EH (cell line): ENCODE data around the gene KDM7A.

Experiments
- DNase-seq: peaks from one replicate; pipeline ENCODE4 v3.0.0-alpha.2; 2015; ENCODE audit warnings: low read depth

KDM7A gene, protein sequence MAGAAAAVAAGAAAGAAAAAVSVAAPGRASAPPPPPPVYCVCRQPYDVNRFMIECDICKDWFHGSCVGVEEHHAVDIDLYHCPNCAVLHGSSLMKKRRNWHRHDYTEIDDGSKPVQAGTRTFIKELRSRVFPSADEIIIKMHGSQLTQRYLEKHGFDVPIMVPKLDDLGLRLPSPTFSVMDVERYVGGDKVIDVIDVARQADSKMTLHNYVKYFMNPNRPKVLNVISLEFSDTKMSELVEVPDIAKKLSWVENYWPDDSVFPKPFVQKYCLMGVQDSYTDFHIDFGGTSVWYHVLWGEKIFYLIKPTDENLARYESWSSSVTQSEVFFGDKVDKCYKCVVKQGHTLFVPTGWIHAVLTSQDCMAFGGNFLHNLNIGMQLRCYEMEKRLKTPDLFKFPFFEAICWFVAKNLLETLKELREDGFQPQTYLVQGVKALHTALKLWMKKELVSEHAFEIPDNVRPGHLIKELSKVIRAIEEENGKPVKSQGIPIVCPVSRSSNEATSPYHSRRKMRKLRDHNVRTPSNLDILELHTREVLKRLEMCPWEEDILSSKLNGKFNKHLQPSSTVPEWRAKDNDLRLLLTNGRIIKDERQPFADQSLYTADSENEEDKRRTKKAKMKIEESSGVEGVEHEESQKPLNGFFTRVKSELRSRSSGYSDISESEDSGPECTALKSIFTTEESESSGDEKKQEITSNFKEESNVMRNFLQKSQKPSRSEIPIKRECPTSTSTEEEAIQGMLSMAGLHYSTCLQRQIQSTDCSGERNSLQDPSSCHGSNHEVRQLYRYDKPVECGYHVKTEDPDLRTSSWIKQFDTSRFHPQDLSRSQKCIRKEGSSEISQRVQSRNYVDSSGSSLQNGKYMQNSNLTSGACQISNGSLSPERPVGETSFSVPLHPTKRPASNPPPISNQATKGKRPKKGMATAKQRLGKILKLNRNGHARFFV

DNA sequence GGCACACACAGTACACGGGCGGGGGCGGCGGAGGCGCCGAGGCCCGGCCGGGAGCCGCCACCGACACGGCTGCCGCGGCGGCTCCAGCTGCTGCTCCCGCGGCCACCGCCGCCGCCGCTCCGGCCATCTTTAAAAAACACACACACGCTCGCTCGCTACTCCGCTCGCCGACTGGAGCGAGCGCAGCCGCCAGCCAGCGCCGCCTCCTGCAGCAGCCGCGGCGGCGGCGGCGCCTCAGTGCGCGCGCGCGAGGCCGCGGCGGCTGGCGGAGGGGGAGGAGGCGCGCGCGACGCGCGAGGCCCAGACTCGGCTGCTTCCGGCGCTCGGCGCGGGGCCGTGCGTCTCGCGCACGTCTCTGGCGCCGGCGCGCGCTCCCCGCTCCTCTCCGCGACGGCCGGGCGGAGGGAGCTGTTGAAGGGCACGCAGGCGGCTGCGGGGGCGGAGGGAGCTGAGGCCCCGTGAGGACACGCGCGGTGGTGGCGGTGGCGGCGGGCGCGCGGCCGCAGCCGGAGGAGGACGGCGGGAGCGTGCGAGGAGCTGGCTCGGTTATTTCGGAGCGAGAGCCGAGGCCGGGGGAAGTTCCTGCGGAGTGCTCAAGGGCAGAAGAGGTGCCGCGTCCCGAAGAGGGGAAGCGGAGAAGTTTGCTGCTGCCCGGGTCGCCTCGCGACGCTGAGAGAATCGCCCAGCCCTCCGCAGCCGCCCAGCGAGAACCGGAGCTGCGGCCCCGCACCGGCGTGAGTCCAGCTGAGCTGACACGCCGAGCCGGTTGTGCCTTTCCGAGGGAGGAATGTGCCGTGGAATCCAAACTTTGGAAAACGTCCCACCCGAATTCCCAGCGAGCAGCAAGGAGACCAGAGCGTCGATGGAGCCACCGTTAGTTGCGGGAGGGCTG is at the start of gene KDM7A:
Gene KDM7A (minus strand): TSS at position 173 of the 892 bp plus-strand sequence. CDS start 46 bp downstream, at position 127.
- peak; percentile 91 for DNase-seq

DNA sequence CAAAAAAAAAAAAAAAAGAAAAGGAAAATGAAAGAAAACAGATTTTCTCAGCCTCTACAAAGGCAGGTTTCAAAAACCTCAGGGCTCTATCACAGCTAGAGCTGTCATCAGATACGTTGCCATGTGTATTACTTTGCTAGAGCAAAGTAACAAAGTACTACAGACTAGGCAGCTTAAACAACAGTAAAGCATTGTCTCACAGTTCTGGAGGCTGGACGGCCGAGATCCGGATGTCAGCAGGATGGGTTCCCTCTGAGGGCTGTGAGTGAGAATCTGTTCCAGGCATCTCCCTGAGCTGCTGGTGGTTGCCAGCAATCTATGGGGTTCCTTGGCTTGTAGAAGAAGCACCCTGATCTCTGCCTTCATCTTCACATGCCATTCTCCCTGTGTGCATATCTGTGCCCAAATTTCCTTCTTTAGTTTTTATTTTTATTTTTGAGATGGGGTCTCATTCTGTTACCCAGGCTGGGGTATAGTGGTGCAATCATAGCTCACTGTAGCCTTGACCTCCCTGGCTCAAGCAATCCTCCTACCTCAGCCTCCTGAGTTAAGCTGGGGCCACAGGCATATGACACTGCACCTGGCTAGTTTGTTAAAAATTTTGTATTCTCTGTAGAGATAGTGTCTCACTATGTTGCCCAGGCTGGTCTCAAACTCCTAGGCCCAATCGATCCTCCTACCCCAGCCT is 48.9 kb upstream of the KDM7A start:
- no peak for DNase-seq

DNA sequence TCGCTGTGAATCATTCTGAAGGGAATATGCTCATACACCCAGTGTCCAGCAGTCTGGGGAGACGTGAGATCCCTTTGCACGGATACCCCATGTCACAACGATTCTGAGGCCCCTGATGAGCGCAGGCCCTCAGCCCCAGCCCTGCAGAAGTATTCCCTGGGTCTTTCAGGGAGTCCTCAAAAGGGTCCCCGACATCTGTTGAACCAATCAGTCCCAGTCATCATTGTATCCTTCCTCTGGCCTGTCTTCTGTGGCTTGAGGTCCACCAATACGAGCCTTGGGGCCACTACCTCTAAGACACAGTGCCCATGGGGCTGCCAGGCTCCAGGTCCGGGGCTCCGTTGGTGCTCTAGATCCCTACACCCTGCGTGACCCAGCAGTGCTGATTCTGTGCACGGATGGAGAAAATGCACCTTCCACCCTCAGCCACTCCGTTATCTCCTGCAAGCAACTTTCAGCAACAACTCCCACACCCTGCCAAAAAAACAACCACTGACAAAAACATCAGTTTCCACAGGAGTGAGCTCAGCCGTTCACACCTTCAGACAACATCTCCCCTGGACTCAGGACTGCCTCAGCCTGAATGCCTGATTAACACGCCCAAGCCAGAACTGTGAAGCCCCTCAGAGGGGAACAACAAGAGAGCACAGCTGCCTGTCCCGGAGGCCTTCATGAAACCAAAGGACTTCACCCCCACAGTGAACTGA is 46.9 kb upstream of the KDM7A start:
- no peak for DNase-seq

DNA sequence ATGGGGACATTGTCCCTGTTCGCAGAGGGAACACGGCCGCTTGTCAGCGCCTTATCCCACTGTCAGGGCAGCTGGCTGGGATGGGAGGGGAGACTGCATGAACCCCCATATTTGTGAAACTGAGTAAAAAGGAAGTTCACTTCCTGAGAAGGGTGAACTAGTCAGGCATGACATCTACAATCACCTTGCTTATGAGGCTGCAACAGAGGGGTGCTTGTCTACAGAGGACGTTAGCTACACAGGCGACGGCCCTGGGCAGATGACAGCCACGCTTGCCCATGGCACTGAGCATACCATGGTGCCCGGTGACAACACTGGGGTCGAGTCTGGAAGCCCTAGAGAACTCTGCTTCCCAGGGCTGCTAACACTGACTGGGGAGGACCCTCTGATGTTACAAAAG is 46.0 kb upstream of the KDM7A start:
- no peak for DNase-seq

DNA sequence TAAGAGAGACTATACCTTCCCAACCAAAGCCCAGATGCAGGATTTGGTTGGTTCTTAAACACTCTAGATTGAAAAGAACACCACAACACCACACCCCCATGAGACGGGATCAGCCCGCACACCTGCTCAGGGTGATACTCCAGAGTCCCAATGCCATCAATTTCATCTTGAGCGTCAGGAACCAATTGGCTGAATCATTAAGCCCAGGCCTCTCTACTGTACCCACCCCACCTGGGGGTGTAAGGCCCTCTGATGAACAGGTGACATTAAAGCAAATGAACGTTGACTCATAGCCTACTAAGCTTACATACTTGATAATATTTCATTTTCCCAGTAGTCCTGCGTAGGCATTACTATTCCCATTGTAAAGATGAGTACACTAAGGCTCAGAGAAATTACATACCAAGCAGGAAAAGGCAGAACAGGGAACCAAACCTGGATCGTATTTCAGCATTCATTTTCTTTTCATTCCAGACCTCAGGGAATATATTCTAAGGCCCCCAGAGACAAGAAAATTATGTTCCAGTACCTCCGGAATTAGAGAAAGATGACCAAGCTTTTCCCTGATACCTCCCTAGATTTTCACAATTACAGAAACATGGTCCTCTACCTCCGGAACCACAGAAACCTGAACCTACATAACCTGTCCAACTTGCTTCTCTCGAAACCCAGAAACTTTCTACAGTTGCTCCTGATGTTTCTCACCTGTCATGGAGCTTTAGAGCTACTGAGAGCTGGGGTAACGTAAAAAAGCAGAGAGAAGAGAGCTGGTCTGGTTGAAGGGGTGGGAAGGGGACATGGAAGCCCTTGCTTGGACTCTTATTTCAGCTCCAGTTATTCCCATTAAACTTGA is 43.1 kb upstream of the KDM7A start:
- DNase-seq, result no peak

DNA sequence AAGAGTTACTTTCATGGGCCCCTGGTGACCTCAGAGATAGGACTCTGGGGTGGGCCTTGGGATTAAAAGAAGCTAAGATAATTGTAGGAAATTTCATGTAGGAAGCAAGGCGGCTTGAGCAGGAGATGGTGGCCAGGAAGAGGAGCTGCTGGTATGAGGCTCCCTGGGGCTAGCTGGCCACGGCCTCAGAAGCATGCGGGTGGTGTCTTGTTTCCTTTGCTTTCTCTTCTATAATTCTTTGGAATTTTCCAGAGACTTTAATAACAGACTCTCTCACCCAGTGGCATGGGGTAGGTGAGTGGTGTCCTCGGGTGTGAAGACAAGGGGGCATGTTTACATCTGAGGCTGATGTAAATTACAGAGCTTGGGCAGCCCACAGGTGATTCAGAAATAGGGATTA is 41.9 kb upstream of the KDM7A start:
- DNase-seq, result no peak

DNA sequence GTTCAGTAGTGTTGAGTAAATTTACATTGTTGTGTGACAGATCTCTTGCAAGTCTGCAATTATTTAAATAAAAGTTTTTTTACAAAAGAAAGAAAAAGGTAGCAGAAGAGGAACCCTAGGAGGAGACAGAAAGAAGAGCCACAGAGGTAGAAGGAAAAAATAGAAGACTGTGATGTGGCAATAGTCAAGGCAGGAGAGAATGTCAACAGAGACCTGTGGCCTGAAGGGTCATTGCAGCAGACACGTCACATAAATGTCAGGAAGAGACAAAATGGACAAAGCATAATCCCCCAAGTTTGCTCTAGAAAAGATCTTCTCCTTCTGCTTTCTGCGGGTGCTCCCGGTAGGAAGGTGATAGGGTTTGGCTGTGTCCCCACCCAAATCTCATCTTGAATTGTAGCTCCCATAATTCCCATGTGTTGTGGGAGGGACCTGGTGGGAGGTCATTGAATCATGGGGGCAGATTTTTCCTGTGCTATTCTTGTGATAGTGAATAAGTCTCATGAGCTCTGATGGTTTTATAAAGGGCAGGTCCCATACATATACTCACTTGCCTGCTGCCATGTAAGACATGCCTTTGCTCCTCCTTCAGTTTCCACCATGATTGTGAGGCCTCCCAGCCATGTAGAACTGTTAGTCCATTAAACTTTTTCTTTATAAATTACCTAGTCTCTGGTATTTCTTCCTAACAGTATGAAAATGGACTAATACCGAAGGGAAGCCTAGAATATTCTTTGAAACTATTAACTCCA is 41.1 kb upstream of the KDM7A start:
- DNase-seq, result no peak

DNA sequence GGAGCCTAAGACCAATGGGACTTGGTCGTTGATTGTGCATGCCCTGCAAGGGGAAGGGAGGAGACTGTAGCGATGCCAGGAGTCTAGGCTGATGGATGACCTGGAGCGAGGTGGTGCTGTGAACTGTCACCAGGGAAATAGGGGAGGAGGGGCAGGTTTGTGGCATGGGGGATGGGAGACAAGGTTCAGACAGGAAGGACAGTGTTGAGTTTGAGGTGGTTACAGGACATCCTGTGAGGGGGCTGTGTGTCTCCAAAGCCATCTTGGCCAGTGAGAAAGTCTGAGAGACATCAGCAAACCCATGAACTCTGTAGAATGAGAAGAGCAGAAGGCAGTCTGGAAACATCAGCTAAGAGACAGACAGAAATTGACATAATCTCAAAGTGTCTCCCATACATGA is 38.5 kb upstream of the KDM7A start:
- DNase-seq, result no peak

DNA sequence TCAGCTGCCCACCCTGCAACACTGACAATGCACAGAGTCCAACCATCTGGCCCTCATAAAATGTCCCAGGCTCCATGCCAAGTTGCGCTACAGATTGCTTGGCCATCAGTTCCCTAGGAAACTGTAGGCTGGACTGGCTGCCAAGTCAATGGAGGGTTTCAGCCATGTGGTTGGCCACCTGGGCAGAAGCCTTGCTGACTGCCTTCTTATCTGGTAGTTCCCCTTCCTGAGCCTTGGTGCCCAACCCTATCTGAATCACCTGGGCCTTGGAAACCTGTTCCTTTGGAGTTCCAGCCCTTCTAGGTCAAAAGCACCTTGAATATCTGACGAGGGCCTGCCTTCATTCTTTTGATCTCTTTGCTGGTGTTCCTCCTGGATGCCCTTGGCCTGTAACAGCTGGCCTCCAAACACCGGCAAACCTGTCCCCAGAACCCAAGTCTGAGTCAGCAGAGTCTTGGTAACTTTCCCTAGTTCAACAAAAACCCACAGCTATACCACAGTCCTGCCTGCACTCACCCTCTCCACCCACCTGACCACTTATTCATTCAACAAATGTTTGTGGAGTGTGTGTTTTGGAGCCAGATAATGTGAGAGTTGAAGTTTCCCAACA is 37.4 kb upstream of the KDM7A start:
- no peak for DNase-seq

DNA sequence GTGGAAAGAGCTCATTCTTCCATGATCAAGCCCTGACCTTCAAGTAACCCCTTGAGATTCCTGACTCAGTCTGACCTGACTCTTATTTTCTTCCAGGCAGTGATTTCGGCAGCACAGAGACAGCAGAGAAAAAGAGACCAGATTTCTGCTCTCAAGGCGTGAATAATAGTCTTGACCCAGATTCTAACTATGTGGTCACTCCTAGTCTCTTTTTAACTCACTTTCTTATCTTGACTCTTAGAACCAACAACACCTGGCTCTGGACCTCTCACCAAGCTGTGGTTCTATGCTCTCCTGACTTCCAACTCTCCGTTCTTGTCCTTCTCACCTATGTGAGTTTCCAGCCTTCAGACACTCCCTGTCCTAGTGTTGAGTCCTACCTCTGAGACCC is 36.9 kb upstream of the KDM7A start:
- no peak for DNase-seq

DNA sequence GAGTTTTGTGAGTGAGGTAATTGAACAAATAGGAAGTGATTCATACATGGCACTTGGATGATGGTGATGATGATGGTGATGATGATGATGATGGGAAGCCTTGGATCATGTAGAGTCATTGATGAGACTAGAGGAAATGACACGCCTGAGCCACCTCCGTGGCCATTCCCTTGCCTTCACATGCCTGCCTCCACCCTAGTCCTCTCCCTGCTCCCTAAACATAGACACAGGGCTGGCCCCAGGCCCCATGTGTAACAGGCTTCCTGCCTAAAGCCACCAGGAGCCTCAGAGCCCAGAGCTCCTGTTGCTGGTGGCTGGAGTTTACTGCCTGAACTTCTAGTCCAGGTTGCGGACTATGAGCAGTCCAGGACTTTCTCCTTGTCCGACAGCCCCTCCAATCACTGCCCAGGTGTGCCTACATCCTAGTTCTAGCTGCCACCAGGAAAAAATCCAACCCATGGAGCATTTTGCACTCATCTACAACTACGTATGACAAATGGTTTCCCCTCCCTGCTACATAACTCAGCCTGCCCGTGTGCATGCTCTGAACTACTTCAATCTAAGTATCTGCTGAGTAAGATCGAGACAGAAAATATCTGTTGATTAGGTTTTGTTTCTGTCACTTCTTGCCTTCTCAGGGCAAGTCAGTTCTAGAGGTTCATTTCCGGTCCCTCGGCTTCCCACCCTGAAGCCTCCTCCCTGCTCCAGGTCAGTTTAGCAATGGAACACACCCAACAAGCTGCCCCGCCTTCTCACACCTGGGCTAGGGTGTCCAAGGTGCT is 35.5 kb upstream of the KDM7A start:
- DNase-seq, result no peak

DNA sequence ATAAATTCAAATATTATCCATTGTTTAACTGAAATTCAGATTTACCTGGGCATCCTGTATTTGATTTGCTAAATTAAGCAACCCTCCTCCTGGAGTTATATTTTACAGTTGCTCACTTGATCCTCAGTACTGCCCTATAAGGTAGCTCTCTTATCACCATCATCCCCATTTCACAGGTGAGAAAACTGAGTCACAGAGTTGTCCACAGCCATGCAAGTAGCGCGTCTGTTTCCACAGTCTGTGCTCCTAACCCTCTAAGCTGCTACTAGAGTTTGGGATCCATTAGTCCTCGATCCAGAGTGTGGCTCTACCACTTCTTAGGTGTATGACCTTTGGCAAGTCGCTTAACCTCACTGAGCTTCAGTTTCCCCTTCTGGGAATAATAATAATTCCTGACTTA is 34.9 kb upstream of the KDM7A start:
- no peak for DNase-seq

DNA sequence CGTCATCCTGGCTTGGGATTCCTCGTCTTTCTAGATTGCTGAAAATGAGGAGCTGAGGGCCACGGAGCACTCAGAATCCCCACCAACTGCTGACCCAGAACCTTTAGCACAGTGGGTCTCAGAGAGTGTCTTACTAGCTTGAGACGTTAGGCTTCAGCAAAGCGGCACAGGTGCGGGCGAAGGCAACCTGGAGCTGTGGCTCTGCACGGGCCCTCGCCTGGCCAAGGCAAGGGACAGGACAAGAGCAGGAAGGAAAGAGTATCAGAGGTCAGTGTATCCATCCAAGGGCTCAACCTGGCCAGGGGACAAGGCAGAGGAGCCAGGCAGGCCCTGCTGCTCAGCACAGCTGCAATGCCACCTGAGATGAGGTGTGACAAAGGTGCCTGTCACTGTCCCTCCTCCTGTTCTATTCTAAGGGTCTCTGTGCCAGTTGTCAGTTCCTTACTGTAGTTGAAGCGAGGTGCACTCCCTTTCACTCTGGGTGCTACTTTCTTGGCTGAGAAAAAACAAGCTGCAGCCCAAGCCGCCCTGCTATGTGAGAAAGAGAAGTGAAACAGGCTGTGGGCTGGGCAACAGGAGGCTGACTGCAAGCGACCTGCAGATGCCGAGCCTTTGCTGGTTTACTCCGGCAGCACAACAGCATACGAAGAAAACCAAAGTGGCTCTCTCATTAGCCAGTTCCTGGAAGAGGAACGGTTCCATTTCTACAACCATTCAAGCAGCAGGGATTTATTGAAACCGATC is 33.3 kb upstream of the KDM7A start:
- DNase-seq, result no peak

DNA sequence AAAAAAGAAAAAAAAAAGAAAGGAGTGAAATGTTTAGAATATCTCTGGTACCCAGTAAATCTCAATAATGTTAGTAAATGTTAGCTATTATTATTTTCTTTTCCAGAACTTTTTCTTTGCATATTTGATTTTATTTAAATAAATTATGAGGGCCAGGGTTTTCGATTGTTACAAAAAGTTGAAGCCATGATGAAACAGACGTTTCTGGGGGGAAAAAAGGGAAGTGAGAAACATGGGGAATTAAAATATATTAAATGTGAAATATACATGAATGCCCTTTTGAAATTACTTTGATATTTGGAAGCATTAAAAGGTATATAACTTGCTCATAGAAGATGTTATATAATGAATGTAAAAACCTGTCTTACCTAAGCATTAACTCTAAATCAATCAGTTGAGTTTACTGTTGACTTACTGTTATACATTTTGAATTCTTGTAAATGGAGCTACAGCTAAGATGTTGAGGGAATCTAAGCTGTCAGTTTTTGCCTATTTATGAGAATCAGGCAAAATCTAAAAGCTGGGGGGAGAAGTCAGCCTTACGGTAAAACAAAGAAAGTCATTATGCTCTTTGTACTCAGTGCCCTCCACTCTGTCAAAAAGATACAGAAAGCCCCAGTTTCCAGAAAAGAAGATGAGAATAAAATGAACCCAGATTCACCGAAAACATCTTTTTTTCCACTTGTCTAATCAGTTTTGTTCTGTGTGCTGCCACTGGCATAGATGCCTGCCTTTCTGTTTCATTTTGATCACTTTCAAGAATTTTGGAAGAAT is 30.0 kb upstream of the KDM7A start:
- DNase-seq, result no peak

DNA sequence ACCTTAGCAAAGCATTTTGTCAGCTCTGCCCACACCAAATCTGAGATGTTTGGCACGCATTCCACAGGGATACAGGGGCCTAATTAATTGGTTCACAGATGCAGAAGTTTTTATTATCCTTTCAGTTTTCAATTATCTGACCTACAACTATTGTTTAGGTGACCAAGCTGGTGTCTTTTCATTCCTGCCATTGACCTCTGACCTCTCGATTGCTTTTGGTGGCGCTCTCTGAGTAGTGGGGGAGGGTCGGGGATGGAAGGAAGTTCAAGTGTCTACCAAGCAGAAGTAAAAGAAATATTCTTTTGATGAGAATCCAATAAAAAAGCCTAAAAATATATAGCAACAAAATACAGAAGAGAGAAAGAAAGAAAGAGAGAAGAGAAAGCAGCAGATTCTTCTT is 28.8 kb upstream of the KDM7A start:
- no peak for DNase-seq

DNA sequence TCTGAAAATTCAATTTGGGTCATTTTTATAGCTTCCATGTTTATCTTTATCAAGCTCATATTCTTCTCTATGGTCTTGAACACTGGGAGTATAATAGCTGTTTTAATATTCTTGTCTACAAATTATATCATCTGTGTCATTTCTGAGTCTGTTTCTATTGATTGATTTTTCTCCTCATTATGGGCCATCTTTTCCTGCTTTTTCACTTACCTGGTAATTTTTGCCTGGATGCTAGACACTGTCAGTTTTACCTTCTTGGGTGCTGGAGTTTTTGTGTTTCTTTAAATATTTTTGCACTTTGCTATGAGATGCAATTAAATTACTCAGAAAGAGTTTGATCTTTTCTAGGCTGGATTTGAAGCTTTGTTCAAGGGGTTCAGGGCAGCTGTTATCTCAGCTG is 26.8 kb upstream of the KDM7A start:
- DNase-seq, result no peak
